T-helper 2 cell (primary cell): ENCODE data around the gene RGS1.

Experiments used
- DNase-seq, 5 experiments: peaks; one replicate each; pipeline versions ENCODE4 v3.0.0 to v3.0.0-alpha.2; 2012 to 2022
- total RNA-seq, 2 donors: gene quantifications; one replicate each; lab custom pipeline; 2026; lab: John Stamatoyannopoulos, UW

Gene RGS1, protein sequence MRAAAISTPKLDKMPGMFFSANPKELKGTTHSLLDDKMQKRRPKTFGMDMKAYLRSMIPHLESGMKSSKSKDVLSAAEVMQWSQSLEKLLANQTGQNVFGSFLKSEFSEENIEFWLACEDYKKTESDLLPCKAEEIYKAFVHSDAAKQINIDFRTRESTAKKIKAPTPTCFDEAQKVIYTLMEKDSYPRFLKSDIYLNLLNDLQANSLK
- 941 to 2,009 reads per million in 2 donors for total RNA-seq

DNA sequence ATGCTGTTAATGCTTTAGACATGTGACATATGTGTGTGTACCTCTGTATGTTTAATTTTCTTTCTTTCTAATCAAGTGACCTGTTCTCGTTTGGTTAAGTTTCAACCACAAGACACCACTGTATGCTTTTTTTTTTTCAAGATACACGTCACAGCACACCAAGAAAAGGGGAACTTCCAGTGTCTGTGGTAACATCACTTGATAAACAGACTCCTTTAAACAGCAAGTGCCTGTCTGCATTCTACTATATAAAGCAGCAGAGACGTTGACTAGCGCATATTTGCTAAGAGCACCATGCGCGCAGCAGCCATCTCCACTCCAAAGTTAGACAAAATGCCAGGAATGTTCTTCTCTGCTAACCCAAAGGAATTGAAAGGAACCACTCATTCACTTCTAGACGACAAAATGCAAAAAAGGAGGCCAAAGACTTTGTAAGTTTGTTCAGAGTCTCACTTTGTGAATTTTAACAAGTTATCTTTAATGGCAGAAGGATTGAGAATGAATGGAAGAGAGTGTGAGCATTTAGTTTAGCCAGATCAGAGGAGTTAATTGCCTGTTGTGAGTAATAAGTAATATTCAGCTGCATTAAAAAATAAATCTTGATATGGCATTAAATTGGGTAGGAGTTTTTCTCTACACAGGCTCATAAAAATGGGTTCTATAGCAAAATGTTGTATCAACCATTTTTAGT lies at the start of gene RGS1:
Gene RGS1 (plus strand): TSS at position 275 of the 691 bp plus-strand sequence. CDS start 20 bp downstream, at position 295.
- DNase-seq: peak; percentile 22 to 99 (median 59)

DNA sequence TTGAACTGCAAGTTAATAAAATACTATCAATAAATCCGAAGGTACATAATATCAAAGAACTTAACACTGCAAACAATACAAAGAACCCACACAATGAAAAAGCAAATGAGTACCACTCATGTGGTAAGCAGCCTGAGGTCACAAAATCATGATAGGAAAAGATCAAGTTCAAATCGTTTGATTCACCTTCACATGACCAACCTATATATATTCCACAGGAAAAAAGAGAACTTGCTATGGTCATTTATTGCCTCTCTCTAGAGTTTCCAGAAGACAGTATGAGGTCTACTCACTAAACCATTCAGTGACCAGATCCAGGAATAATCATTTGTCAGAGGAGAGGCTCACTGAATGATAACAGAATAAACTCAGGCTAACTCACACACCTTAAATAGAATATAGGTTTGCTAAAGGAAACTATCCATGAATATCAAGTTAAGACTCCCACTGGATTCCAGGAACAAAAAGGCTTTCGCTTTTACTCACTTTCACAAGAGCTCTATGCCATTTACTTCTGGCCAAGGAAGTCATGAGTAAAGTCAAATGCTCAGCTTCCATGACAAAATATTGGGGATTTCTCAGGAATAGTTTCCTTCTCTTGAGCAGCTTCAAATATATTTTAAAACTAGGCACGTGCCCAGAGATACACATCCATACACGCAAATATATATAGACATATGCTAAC lies 48.3 kb upstream of the RGS1 start:
- DNase-seq: no peak

DNA sequence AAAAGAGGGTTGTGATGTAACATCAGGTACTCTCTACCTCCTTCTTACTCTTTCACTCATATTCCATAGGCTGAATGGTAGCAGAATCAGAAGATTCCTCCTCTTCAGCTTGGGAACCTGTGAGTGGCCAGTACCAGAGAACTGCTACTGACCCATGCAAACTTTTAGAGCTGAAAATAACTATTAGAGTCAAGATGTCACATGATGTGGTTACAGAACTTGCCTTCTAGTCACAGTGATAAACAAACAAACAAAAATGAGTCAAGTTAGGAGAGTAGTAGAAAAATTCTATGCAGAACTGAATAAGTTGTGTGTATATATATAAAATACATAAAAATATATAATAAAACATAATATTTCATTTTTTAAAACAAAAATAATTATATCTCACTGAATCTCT lies 47.6 kb upstream of the RGS1 start:
- DNase-seq: no peak

DNA sequence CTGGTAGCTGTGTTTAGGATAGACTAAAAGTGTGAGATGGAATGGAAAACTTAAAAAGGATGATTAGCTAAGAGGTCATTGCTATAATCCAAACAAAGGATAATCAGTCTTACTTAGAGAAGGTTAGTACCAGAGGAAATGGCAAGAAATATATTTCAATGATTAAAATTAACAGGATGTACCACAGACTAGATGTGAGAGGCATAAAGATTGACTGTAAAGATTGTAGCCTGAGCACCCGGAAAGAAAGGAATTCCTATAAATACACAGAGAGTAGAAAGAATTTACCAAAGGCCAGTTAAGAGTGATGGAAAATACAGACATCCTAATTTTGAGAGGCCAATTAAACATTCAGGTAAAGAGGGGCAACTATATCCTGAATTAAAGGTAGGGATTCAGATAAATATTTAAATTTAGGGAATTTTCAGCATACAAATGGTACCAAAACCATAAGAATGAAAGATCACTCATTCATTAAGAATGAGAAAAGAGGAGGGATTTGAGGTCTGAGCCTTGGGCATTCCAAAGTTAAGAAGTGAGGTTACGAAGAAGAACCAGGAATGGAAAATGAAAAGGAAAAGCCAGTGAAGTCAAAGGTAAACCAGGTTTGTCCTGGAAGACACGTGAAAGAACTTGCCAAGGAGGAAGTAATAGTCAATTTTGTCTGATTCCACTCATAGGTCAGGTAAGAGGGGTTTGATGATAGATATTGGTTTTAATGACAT lies 46.4 kb upstream of the RGS1 start:
- no peak for DNase-seq

DNA sequence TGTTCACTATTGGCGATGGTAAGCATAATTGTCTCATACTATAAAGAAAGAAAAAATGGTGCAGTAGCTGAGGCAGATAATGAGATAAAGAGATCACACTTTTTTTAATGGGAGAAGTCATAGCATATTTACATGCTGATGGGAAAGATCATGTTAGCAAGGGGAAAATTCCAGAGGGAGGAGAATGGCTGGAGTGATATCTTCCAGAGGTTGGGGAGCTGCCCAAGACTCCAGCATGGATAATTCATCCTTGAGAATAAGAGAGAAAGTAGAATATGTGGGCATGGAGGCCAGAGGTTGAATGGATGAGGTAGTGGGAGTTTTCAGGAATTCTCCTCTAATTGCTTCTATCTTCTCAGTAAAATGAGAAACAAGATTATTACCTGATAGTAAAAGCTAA lies 45.8 kb upstream of the RGS1 start:
- no peak for DNase-seq

DNA sequence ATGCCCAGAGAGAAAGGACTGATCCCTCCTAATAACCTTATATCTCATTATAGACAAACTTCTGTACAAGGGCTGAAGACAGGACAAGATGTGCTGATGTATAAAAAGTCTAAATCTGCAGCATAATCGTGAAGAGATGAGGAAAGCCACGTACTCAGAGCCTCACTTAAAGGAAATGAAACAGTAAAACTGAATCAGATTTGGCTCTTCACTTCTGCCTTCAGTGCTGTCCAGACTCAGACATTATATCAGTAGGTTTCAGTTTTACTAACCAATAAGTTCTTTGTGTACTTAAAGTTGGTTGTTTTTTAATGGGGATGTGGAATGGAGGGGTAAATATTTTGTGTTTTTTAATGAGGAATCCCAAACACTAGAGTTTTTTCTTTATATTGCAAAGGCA lies 45.3 kb upstream of the RGS1 start:
- DNase-seq: peak in 1 of 5 experiments; percentile 84

DNA sequence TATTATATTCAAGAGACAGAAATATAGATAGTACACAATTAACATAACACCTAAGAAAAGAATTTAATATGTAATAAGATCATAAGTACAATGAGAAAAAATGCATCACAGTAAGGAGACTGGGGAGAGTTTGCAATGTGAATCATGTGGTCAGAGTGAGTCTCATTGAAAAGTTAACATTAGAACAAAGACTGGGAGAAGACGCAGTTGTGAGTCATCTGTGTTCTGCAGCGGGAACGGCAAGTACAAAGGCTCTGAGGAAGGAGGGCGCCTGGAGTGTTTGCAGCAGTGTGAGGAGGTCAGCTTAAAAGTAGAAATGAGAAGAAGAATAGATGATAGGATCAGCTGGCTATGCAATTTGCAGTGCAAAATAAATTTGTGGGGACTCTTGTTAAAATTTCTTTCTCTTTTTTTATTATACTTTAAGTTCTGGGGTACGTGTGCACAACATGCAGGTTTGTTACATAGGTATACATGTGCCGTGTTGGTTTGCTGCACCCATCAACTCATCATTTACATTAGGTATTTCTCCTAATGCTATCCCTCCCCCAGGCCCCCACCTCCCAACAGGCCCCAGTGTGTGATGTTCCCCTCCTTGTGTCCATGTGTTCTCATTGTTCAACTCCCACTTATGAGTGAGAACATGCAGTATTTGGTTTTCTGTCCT lies 44.4 kb upstream of the RGS1 start:
- peak in 3 of 5 experiments; percentile 15 to 78 (median 15) for DNase-seq

DNA sequence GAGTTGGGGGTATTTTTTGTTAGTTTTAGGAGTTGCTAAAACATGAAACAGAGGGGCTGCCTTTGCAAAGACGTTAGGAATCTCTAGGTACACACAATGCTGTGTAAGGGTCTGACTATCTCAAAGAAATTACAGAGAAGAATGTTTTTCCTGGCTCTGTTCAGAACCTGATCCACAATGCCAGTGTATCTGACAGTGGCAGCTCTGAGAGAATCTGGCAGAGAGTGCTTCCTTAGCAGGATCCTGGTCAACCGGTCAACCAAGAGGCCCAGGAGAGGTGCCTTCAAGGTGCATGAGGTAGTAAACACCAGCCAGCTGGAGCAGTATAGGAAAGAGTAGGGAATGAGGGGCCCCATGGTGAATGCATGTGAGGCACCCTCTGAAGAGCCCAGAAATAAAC lies 40.9 kb upstream of the RGS1 start:
- no peak for DNase-seq

DNA sequence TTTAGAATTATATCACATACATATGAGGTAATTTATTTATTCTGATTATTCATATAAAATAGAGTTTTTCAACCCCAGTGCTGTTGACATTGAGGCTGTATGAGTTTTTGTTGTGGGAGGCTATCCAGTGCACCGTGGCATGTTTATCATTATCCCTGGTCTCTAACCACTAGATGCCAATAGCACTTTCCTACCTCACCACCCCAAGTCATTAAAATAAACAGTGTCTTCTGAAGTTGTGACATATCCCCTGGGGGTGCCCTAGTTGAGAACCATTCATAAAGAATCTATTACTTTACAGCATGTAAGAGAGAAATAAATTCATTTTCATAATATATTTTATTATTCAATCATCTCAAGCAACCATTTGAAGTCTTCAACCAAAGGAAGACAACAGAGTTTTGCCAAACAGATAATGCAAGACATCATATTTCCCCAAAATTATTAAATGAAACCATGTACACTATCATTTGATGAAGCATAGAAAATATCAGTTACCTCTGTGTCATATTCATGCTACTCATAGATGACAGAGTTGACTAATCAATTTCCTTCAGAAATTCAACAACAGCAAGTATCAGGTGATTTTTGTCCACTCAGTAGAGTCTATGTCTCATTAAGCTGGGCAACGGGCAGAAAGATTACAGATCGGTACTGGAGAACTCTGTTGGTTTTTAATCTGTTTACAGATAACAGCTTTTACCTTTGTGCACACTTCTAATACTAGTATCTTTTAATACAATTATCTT lies 39.5 kb upstream of the RGS1 start:
- DNase-seq: peak in 1 of 5 experiments; percentile 65

DNA sequence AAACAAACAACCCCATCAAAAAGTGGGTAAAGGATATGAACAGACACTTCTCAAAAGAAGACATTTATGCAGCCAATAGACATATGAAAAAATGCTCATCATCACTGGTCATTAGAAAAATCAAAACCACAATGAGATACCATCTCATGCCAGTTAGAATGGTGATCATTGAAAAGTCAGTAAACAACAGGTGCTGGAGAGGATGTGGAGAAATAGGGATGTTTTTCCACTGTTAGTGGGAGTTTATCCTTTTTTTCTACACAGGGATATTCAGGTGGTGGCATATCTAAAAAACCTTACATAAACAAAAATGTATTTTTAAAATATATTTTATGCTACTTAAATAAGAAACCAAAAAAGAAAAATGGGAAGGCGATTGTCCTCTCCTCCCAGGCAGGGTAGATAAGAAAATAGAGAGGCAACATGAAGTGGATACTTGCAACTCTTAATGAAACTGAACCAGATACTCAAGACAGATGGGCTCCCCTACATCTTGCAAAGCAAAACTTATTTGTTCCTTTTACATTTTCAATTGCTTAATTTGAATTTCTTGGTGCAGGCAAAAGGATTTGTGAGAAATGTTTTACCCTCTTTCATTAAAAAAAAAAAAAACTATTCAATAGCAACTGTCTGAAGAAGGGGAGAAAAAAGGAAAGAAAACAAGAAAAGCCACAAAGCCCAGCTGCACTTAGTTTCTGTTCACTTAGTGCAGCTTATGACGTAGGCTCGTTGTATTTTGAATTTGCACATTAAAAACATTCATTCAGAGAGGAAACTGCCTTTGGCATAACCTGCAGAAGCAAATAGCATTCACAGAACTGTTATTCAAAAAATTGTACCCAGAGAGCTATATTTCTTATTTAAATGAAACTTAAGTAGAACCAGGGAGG lies 36.9 kb upstream of the RGS1 start:
- DNase-seq: peak in 3 of 5 experiments; percentile 4 to 94 (median 44)

DNA sequence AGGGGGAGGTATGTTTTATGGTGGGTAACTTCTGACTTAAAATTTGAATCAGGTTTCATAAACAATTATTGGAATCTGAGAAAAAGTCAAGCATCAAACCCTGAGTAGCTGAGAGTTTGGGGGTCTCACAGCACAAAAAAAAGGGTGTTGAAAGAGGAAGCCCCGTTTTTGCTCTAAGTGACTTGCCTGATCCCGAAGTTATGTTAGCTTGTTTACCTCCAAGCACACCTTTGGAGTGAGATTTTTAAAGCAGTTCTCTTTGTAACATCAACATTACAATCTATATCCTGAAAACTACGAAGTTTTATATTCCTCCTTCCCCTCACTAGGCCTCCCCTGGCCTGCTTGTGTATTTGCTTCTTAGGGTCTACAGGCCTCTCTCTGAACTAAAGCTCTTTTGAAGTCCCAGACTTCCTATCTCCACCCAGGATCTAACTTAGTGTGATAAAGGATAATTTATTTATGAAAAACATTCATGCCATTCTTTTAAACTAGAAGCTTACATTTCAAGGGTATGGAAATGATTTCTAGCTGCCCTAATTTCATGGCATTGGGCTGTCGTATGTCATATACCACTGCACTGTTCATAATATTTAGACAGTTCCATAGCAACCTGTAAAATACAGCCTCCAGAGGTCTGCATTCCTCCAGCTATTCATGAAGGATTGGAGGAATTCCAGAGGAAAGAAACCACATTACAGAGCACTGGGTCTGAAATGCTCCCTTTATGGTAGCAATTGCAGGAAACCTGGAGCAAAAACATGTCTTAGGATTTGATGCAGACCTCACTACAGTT lies 36.1 kb upstream of the RGS1 start:
- DNase-seq: peak in 1 of 5 experiments; percentile 43

DNA sequence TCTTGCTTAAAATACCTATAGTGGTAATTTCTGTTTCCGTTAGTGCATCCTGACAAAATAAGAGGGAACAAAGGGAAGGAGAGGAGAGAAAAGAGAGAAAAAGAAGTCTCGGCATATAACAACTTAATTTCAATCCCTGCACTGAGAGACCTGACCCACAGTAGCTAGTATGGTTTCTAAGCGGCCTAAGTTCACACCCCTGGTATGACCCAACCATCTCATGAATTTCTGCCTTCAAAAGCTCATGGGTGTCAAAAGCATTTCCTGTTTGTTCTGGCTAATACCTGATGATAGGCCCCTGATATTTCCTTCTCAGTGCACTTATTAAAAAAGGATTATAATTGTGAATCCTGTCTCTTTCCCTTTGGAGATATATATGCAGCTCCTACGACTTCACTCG lies 32.1 kb upstream of the RGS1 start:
- DNase-seq: no peak

DNA sequence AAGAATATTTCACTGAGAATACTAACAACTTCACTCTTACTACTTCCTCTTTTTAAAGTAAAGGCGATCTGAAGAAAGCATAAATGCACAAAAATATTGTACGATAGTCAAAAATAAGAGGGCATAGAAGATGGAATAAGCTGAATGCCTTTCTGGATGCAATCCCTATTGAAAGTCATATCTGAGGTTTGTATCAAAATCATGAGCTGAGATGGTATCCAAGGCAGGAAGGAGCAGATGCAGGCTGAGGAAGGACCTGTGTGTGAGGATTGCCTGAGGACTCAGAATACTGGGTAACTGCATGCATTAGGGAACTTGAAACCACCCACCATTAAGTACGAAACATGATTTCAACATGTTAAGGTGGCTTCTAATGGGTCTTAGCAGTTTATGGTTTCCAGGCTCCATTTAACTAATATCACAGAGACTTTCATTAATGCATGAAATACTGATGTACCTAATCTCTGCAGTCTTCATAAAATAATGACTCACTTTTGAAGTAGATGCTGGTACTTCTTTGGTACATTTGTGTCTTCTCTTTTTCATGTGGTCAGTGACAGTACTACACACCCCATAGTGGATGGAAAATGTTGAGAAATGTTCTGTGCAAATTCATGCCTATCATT lies 29.6 kb upstream of the RGS1 start:
- peak in 1 of 5 experiments; percentile 72 for DNase-seq

DNA sequence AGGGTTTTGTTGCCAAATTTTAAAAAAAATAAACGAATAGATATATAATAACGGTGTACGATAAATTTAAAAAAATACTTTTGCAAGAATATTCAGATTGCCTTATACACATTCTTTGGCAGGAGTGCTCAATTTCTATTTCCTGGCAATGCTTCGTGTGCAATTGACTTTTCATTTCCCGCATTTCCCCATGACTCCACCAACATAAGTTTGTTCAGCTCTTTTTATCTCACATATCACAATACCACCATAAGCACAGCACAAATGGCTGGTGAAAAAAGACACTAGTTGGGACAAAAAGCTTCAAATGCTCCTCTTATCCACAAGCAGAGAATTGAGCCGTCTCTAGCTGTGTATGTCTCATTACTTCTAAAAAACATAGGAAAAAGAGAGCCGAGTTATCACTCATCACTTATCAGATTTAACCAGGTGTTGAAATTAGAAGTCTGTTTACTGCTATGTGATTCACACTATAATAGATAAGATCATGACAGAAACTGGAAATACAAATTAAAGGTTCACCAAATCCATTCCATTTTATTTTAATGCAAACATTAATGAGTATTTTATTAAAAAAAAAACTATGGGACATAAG lies 28.9 kb upstream of the RGS1 start:
- DNase-seq: peak in 1 of 5 experiments; percentile 85

DNA sequence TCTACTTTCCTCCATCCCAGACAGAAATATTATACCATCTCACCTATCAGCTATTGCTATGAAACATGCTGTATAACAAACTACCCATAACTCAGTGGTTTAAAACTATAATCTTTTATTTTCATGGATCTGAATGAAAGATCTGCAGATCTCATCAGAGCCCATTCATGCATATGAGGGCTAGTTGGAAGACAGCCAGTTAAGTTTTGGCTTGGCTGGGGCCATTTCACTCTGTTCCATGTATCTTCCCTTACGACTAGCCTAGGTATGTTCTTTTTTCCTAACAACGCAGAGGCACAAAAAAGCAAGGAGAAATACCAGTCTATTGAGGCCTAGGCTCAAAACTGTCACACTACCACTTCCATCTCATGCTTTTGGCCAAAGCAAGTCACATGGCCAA lies 28.1 kb upstream of the RGS1 start:
- no peak for DNase-seq

DNA sequence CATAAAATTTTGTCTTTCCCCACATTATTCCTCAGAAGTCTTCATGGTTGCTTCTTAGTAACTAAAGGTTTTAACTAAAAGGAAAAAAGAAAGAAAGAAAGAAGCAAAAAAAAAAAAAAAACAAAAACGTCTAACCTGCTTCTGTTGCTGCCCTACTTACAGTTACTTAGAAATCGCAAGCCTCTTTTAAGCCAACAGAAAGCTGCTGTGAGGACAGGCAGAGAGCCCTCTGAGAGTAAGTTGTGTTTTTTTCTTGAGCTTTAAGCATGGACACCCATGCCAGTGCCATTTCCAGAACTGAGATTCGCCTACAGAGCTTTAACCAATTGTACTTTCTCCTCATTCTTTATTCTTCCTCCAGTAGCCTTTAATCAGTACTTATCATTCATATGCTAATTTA lies 25.6 kb upstream of the RGS1 start:
- peak in 1 of 5 experiments; percentile 68 for DNase-seq

DNA sequence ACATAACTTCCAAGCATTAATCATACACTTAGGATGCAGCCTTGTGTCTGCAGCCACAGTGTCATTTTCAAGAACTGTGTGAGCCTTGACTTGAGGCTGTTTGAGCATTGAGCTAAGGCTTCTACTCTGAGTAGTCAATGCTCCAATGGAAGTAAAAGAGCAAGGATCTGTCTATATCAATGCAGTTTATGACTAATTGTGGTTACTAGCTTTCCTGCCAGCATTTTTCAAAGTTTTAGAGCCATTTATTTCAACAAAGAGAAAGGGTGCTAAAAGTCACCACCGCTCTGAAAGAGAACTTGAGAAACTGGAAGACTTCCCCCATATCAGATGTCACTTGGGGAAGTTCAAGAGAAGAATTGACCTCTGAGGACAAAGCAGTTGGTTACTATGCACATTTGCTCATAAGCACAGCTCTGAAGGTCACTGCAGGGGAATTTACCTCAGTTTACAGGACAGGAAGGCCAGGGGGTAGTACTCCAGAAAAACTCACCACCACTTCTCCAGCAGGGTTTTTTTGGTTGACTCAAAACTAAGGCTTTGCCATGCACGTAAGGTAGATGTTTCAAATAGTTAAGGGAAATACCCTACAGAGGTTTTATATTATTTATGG lies 24.5 kb upstream of the RGS1 start:
- peak in 1 of 5 experiments; percentile 84 for DNase-seq

DNA sequence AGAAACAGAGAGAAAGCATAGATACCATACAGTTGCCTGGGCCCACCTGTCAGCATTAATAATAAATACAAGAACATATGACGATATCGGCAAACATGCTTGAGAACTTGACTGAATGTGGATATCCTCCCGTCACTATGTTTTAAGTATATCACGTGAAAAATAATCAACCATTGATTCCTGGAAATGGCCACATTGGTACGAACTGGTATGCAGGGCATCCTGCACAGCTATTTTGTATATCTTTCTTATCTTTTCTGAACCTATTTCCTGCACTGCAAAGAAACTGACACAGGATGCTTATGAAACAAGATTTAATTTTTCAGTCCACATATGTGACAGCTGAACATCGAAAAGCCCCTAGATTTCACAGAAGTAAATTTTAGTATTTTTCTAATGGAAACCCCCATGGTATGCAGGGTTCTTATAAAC lies 22.8 kb upstream of the RGS1 start:
- peak in 1 of 5 experiments; percentile 88 for DNase-seq
